Measurements from ENCODE around the gene TMEM255A.

- TF ChIP-seq CTCF (IDR thresholded peaks at IDR 0.05) (no peak), EZH2 (IDR thresholded peaks at IDR 0.05; ENCODE audit: borderline replicate concordance, insufficient read depth, low read depth, low read length, poor library complexity, severe bottlenecking) (no peak)
Measured at GRCh38 chrX:120269373-120270035, 41.8 kb downstream of the TMEM255A start.
